Transverse colon (tissue), 4 donors: ENCODE data around the gene ZFAND3.

ENCODE experiments used
- POLR2AphosphoS5 ChIP-seq, 3 donors: sonication (generic); formaldehyde crosslinking; IDR thresholded peaks; one replicate each; pipeline ENCODE4 v1.6.1; 2016; ENCODE audit warnings: antibody characterized with exemption in 3 of 3
- TF ChIP-seq, protein P1 (sequence below), 5 experiments: fragments of 200-600 bp in 3 of 5; fragments of 450-650 bp in 2 of 5; sonication (generic) in 3 of 5; IDR thresholded peaks; 1 replicate in 2 of 5; 2 replicates in 3 of 5; pipeline ENCODE4 v1.5.1; 2016 to 2017; ENCODE audit warnings: antibody characterized with exemption in 5 of 5, inconsistent platforms in 3 of 5, mild to moderate bottlenecking in 2 of 5, moderate library complexity in 1 of 5

DNA sequence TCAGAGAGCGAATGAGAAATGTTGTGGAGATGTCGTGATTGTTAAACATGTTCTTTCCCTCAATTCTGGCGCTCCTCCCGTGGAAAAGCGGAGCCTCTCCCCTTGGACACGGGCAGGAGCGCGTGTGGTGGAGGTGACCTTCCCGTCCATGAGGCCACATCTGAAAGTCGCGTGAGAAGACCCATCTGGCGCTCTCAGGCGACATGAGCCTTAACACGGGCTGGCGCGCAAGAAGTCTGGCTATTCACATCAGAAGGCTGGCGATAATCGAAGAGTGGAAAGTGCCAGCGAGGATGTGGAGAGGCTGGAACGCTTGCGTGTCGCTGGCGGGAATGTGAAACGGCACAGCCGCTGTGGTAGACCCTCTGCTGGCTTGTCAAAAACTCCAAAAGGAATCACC lies 341.3 kb downstream of the ZFAND3 start:
- TF ChIP-seq POLR2AphosphoS5 (IDR thresholded peaks at IDR 0.05) = no peak
- TF ChIP-seq, protein P1, sequence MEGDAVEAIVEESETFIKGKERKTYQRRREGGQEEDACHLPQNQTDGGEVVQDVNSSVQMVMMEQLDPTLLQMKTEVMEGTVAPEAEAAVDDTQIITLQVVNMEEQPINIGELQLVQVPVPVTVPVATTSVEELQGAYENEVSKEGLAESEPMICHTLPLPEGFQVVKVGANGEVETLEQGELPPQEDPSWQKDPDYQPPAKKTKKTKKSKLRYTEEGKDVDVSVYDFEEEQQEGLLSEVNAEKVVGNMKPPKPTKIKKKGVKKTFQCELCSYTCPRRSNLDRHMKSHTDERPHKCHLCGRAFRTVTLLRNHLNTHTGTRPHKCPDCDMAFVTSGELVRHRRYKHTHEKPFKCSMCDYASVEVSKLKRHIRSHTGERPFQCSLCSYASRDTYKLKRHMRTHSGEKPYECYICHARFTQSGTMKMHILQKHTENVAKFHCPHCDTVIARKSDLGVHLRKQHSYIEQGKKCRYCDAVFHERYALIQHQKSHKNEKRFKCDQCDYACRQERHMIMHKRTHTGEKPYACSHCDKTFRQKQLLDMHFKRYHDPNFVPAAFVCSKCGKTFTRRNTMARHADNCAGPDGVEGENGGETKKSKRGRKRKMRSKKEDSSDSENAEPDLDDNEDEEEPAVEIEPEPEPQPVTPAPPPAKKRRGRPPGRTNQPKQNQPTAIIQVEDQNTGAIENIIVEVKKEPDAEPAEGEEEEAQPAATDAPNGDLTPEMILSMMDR (IDR thresholded peaks at IDR 0.05) = no peak
